T47D (cell line): ENCODE measurements around the gene ZNF169.
"Not testable (repeated sequence)": the region's sequence is repeated elsewhere in the genome, so short reads cannot be mapped to it uniquely, and the experiment has no call there.

ENCODE experiments used
- DNase-seq, 2 experiments: peaks; one replicate each; pipeline versions ENCODE4 v3.0.0 to v3.0.0-alpha.2; 2011 to 2012; ENCODE audit warnings: low read depth in 1 of 2, low spot score in 1 of 2
- JUND ChIP-seq: IDR thresholded peaks from 2 replicates; pipeline ENCODE4 v1.6.1; 2012; ENCODE audit warnings: low read depth
- in situ Hi-C: cut with HindIII; loops from 2 replicates; pipeline ENCODE4 v1.10.0; 2016; ENCODE audit warnings: low sequenced_read_pairs, low pct_unique_long_range_greater_than_20kb

The ZNF169 gene

GRCh38 chr9:94303321-94303720 is 44.2 kb downstream of the ZNF169 start:
- in situ Hi-C loops: no loop called here
- no peak for TF ChIP-seq JUND

GRCh38 chr9:94315034-94315984 is 56.2 kb downstream of the ZNF169 start:
- DNase-seq, in situ Hi-C loops: not testable (repeated sequence)

More at GRCh38 chr9:94303321-94303720, 44.2 kb downstream of the ZNF169 start:
- no peak for DNase-seq

- in situ Hi-C loops, DNase-seq: not testable (repeated sequence)
Observed at GRCh38 chr9:94316236-94316635, 57.1 kb downstream of the ZNF169 start.

- DNase-seq, in situ Hi-C loops: not testable (repeated sequence)
Observed at GRCh38 chr9:94317949-94318657, 59.0 kb downstream of the ZNF169 start.

- DNase-seq, in situ Hi-C loops: not testable (repeated sequence)
Observed at GRCh38 chr9:94322342-94322940, 63.3 kb downstream of the ZNF169 start.

GRCh38 chr9:94323153-94323798 is 64.2 kb downstream of the ZNF169 start:
- DNase-seq, in situ Hi-C loops: not testable (repeated sequence)

- DNase-seq, in situ Hi-C loops: not testable (repeated sequence)
Observed at GRCh38 chr9:94325583-94325982, 66.5 kb downstream of the ZNF169 start.

- in situ Hi-C loops, DNase-seq: not testable (repeated sequence)
Observed at GRCh38 chr9:94328544-94328943, 69.4 kb downstream of the ZNF169 start, which contains the start of gene NUTM2F. TSS of gene NUTM2F (minus strand) at chr9:94328644. CDS start at chr9:94328623, 21 bp downstream.

- DNase-seq, in situ Hi-C loops: not testable (repeated sequence)
Observed at GRCh38 chr9:94336445-94336844, 77.3 kb downstream of the ZNF169 start.

- DNase-seq, in situ Hi-C loops: not testable (repeated sequence)
Observed at GRCh38 chr9:94338723-94339122, 79.6 kb downstream of the ZNF169 start.

GRCh38 chr9:94339657-94340056 is 80.6 kb downstream of the ZNF169 start:
- in situ Hi-C loops, DNase-seq: not testable (repeated sequence)

- DNase-seq, in situ Hi-C loops: not testable (repeated sequence)
Observed at GRCh38 chr9:94340750-94341149, 81.7 kb downstream of the ZNF169 start.

GRCh38 chr9:94341703-94342102 is 82.6 kb downstream of the ZNF169 start:
- DNase-seq, in situ Hi-C loops: not testable (repeated sequence)

- DNase-seq, in situ Hi-C loops: not testable (repeated sequence)
Observed at GRCh38 chr9:94347451-94347850, 88.4 kb downstream of the ZNF169 start.

- in situ Hi-C loops, DNase-seq: not testable (repeated sequence)
Observed at GRCh38 chr9:94348754-94349153, 89.7 kb downstream of the ZNF169 start.
